ENCODE data around the gene AMOTL2.

- no peak for TF ChIP-seq CTCF (IDR thresholded peaks at IDR 0.05)
- no peak for TF ChIP-seq POLR2A (IDR thresholded peaks at IDR 0.05)
These were observed 39.9 kb downstream of the AMOTL2 start for GRCh38 chr3:134334231-134334900.
